K562 (cell line): Measurements from ENCODE around the gene GPR162. TPM values are rescaled to one million over a fixed set of nuclear protein-coding genes. Genes with fewer than 3 reads are reported as not detected.
A peak's percentile ranks its signal among the peaks of the same experiment; 100 is the strongest.

Experiments used
- E4F1 ChIP-seq: fragments of 250-450 bp; sonication (Bioruptor Pico); IDR thresholded peaks from 2 replicates; pipeline ENCODE4 v1.5.0; 2021; ENCODE audit warnings: mild to moderate bottlenecking, borderline replicate concordance
- ELF1 ChIP-seq: fragments of 200-800 bp; sonication (Bioruptor generic); IDR thresholded peaks from 2 replicates; pipeline ENCODE4 v1.6.1; 2016; ENCODE audit warnings: missing genetic modification characterization, missing compliant biosample characterization
- ETS2 ChIP-seq: IDR thresholded peaks from 2 replicates; pipeline ENCODE4 v1.6.1; 2016; ENCODE audit warnings: borderline replicate concordance, missing genetic modification characterization, mild to moderate bottlenecking, moderate library complexity, missing compliant biosample characterization; ENCODE audit not compliant: poor library complexity, severe bottlenecking
- HBP1 ChIP-seq: fragments of 450-650 bp; formaldehyde crosslinking; IDR thresholded peaks from 2 replicates; pipeline ENCODE4 v1.4.0; 2022; ENCODE audit warnings: missing genetic modification characterization
- HDAC2 ChIP-seq: fragments of 450-650 bp; IDR thresholded peaks from 2 replicates; pipeline ENCODE4 v1.6.1; 2016; ENCODE audit warnings: mild to moderate bottlenecking
- KLF10 ChIP-seq: fragments of 250-450 bp; sonication (Bioruptor Pico); IDR thresholded peaks from 2 replicates; pipeline ENCODE4 v1.6.1; 2021; ENCODE audit warnings: matching md5 sums
- LEF1 ChIP-seq: fragments of 450-650 bp; IDR thresholded peaks from 2 replicates; pipeline ENCODE4 v1.6.1; 2016; ENCODE audit warnings: mild to moderate bottlenecking
- NONO ChIP-seq, 2 experiments: fragments of 200-400 bp in 1 of 2; fragments of 450-650 bp in 1 of 2; formaldehyde crosslinking in 1 of 2; IDR thresholded peaks; 2 replicates each; pipeline ENCODE4 v1.6.1; 2017; ENCODE audit warnings: low read depth in 2 of 2, mild to moderate bottlenecking in 2 of 2, moderate library complexity in 2 of 2, low read length in 1 of 2
- PHF20 ChIP-seq: fragments of 450-650 bp; IDR thresholded peaks from 2 replicates; pipeline ENCODE4 v1.6.1; 2018; ENCODE audit not compliant: partially characterized antibody
- SMARCA5 ChIP-seq: fragments of 450-650 bp; IDR thresholded peaks from 2 replicates; pipeline ENCODE4 v1.6.1; 2016
- SRSF1 ChIP-seq: fragments of 200-400 bp; formaldehyde crosslinking; IDR thresholded peaks from 2 replicates; pipeline ENCODE4 v1.6.1; 2017; ENCODE audit warnings: mild to moderate bottlenecking, low read depth, low read length, moderate library complexity
- TCF3 ChIP-seq: sonication (generic); formaldehyde crosslinking; IDR thresholded peaks from 2 replicates; pipeline ENCODE4 v1.4.0; 2020; ENCODE audit warnings: mild to moderate bottlenecking, missing genetic modification reagents
- TFAP4 ChIP-seq: sonication (generic); formaldehyde crosslinking; IDR thresholded peaks from 2 replicates; pipeline ENCODE4 v1.8.0; 2022; ENCODE audit warnings: missing genetic modification reagents, mild to moderate bottlenecking, moderate library complexity, borderline replicate concordance
- TRIM24 ChIP-seq, 2 experiments: fragments of 450-650 bp; IDR thresholded peaks; 2 replicates each; pipeline ENCODE4 v1.6.1; 2016
- USF2 ChIP-seq: sonication (generic); formaldehyde crosslinking; IDR thresholded peaks from 2 replicates; pipeline ENCODE4 v1.5.0; 2020; ENCODE audit warnings: missing genetic modification reagents
- ZNF184 ChIP-seq: sonication (generic); formaldehyde crosslinking; IDR thresholded peaks from 2 replicates; pipeline ENCODE4 v1.5.0; 2020; ENCODE audit warnings: missing genetic modification reagents
- ZNF444 ChIP-seq: fragments of 250-450 bp; sonication (Bioruptor Pico); IDR thresholded peaks from 2 replicates; pipeline ENCODE4 v1.4.0; 2020; ENCODE audit warnings: mild to moderate bottlenecking, moderate library complexity
- ZNF740 ChIP-seq, 3 experiments: fragments of 200-800 bp in 1 of 3; sonication (Bioruptor generic) in 1 of 3; sonication (generic) in 1 of 3; formaldehyde crosslinking in 1 of 3; IDR thresholded peaks; 2 replicates each; pipeline versions ENCODE4 v1.6.1 to v1.8.0; 2016 to 2022; ENCODE audit warnings: mild to moderate bottlenecking in 2 of 3, missing compliant biosample characterization in 2 of 3, missing genetic modification characterization in 2 of 3, missing genetic modification reagents in 1 of 3
- ZZZ3 ChIP-seq: fragments of 450-650 bp; IDR thresholded peaks from 2 replicates; pipeline ENCODE4 v1.6.1; 2016; ENCODE audit warnings: antibody characterized with exemption, mild to moderate bottlenecking, moderate library complexity
- polyA plus RNA-seq, 8 experiments: library from polyadenylated mRNA; depleted of rRNA in 4 of 8; stranded (reverse) in 5 of 8; unstranded in 3 of 8; fragments of >200 nt; fragmentation: Nextera tagmentation in 2 of 8; fragmentation: Illumina TruSeq in 1 of 8; extraction: Ambion mirVana in 2 of 8; extraction: Trizol in 1 of 8; gene quantifications; 2 replicates each; pipeline versions ENCODE4 v1.2.1 to v1.2.3, GENCODE V29; 2011 to 2014; ENCODE audit warnings: inconsistent platforms in 1 of 8, missing spikeins in 1 of 8
- total RNA-seq, 7 experiments: library from RNA; depleted of rRNA in 6 of 7; stranded (reverse); fragments of >200 nt in 6 of 7; fragmentation: Illumina TruSeq in 2 of 7; extraction: Trizol in 2 of 7; gene quantifications; 2 replicates each; pipeline versions ENCODE4 v1.2.1 to v1.2.3, GENCODE V29; 2011 to 2021; ENCODE audit warnings: low replicate concordance in 1 of 7

The GPR162 gene
- total and polyA plus RNA-seq, 9 of the 15 experiments (the other 6 are each of a cell fraction or from before 2014, with no cell fraction given) = 0.65 to 1.8 (median 1.1) TPM; not detected in 2

- TF ChIP-seq ETS2 = no peak
- no peak for TF ChIP-seq TCF3 (CRISPR knock-in tag)
- peak; percentile 14; the same call in 1 of the 2 replicates for TF ChIP-seq TFAP4
- TF ChIP-seq LEF1 = no peak
- no peak for TF ChIP-seq HDAC2
- TF ChIP-seq PHF20 = no peak
- no peak for TF ChIP-seq TRIM24 (IDR thresholded peaks at IDR 0.05)
- no peak for TF ChIP-seq ZNF444
- TF ChIP-seq ZZZ3 = no peak
- TF ChIP-seq SMARCA5 = no peak
- peak; percentile 71 for TF ChIP-seq ELF1 (tag)
- no peak for TF ChIP-seq ZNF184 (CRISPR knock-in tag)
- no peak for TF ChIP-seq E4F1 (CRISPR knock-in tag)
- no peak for TF ChIP-seq KLF10 (CRISPR knock-in tag)
- TF ChIP-seq SRSF1 = no peak
- TF ChIP-seq USF2 (CRISPR knock-in tag) = peak; percentile 62
- no peak for TF ChIP-seq NONO (IDR thresholded peaks at IDR 0.05; ENCODE audit: low read depth in 2 of 2, low read length in 1 of 2)
- no peak for TF ChIP-seq HBP1
- peak; percentile 46; the same call in 1 of the 2 replicates for TF ChIP-seq ZNF740 (CRISPR knock-in tag; IDR thresholded peaks at IDR 0.05)
- TF ChIP-seq ZNF740 (tag; IDR thresholded peaks at IDR 0.05) = no peak
These were observed 21.7 kb downstream of the GPR162 start (continued) for GRCh38 chr12:6843118-6843902.
